C1 segment of cervical spinal cord (tissue), 14 donors: ENCODE measurements around the gene SLC25A45.
A peak's percentile ranks its signal among the peaks of the same experiment; 100 is the strongest.

Experiments
- DNase-seq, 14 donors: peaks; one replicate each; lab custom pipeline; 2025; lab: John Stamatoyannopoulos, UW

Gene SLC25A45

DNA sequence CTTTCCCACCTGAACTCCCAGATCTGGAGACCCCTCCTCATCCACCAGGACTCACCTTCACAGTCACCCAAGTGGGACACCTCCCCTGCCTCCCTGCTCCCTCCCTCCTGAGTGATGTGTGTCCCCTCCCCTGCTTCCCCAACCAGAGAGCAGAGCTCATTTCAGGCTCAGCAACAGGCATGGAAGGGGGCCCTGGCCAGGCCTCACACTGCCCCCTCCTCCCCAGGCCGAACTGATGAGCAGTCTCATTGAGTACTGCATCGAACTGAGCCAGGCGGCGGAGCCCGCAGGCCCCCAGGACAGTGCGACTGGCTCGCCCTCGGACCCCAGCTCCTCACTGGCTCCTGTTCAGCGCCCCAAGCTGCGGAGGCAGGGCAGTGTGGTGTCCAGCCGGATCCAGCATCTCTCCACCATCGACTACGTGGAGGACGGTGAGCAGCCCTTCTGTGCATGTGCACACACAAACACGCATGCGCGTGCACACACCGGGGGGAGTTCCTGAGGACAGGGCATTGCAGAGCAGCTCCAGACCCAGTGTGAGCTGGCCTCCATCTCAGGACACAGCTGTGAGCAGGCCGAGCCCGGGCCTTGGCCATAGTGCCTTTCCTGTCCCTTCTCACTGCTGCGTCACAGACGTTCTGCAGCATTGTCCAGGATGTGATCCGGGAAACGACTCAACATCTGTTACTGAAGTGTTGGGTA lies 22.3 kb upstream of the SLC25A45 start:
- no peak for DNase-seq

DNA sequence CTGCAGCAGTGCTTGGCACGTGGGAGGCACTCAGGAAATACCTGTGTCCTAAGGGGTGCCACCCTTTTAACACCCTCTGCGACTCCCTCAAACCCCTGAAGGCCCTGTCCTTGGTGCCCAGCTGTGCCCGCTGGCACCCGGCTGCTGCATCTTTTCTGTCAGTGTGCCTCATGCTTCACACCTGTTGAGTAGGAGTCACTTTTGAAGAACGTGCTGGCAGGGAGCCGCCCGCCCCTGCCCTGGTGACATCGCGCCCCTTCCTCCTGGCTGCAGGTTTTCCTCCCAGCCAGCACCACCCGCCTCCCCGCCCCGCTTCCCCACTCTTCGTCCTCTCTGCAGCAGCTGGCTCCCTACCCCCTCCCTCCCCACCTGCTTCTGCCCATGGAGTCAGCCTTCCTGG lies 21.8 kb upstream of the SLC25A45 start:
- DNase-seq, result no peak

DNA sequence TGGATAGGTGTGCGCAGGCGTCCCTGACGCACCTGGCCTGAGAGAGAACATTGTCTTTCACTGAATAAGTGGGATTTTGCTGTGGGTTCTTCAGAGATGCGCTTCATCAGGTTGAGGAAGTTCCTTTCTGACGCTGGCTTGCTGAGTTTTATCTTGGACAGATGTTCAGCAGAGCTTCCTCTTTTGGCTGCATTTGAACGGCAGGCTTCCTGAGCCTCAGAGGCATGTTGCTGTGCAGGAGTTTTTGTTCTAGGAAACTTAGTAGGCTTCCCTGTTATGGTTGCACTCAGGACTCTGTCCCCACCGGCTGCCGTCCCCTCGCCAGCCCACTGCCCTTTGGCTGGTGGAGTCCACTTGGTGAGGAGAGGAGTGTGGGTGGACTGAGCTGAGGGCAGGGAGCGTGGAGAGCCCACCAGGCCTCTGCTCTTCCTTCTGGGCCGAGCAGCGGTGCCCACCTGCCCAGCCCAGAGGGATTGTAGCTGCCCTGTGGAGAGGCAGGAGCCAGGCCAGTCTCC lies 21.2 kb upstream of the SLC25A45 start:
- no peak for DNase-seq

DNA sequence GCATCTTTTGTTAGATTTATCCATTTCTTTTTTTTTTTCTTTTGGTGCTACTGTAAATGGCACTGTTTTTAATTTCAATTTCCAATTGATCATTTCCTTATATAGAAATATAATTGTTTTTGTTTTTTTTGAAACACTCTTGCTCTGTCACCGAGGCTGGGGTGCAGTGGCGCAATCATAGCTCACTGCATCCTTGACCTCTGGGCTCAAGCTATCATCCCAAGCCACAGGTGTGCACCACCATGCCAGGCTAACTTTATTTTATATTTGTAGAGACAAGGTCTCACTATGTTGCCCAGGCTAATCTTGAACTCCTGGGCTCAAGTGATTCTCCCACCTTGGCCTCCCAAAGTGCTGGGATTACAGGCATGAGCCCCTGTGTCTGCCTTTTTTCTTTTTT lies 20.3 kb upstream of the SLC25A45 start:
- DNase-seq, result no peak

DNA sequence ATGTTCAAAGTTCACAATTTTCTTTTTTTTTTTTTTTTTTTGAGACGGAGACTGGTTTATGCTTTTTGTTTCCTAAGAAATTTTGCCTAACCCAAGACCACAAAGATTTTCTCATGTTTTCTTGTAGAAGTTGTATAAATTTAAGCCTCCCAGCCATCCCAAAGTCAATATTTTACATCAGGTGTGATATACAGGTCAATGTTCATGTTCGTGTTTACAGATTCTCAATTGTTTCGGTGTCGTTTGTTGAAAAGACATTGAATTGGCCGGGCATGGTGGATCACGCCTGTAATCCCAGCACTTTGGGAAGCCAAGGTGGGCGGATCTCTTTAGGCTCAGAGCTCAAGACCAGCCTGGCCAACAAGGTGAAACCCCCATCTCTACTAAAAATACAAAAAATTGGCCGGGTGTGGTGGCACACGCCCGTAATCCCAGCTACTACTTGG lies 19.4 kb upstream of the SLC25A45 start:
- DNase-seq, result no peak

DNA sequence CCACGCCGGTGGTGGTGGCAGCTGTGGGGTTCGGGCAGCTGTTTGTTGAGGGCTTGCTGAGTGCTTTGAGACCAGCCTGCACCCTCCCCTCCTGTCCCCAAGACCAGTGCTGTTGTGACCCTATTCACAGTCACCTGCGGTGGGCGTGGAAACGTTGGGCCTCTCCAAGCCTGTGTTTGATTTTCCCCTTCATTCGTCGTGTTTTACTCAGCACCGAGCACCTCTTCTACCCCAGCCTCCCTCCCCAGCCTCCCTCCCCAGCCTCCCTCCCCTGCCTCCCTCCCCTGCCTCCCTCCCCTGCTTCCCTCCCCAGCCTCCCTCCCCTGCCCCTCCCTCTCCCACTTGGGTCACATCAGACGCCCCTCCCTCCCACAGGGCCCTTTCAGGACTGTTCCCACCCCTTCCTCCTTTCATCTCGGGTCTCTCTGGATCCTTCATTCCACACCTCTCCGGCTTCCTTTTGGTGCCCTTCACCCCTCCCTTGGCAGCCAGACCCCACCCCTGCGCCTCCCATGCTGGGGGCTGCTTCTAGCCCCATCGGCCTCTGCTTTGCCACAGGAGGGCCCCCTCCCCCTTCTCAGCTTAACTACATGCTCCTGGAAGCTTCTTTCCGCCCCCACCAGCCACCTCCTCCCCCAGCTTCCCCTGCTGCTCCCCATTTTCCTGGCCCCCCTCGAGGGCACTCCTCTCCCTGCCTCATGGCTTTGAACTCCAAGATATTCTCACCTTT lies 18.8 kb upstream of the SLC25A45 start:
- DNase-seq, result no peak

DNA sequence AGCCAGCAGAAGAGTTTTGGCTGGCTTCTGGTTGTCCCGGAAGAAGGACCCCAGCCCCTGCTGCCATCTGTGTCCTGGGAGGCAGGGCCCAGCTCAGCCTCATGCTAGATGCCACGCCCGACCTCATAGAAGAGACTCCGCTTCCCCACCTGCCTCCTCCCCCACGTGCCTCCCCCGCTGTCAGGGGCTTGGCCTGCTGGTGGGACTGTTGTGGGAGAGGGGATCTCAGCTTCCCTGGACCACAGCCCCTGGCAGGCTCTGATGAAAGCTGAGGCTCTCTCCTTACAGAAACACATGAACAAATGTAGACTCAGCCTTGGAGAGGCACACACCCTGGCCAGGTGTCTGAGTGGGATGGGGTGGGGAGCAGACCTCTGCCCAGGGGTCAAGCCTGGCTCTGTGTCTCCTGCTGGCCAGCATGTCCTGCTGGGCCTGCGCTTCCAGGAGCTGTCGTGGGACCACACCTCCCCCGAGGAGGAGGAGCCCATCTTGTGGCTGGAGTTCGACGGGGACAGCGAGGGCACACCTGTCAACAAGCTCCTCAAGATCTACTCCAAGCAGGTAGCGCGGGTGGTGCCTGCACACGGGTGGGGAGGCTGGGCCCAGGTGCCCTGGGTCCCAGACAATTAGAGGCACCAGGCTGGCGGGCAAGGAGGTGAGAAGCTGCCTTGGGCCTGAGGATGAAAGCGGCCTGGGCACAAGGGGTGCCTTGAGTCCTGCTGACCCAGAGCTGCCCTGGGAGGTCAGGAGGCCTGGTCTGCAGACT lies 18.0 kb upstream of the SLC25A45 start:
- DNase-seq, result no peak

DNA sequence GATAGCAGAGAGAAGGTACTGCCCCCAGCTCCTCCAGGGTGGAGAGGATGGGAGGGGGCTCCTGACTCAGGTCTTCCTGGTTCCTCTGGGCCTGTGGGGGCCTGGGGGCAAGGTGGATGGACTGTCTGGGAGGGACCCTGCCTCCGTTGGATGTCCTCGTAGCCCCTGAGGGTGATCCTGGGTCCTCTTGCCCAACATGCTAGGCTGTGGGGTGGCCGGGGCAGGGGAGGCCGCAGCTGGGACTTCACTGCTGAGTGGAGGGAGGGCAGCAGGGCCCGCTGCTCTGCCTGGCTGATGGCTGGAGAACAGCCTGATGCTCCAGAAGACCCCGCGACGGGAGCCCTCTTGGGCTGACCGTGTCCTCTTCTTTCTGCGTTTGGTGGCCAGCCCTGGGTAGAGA lies 17.4 kb upstream of the SLC25A45 start:
- DNase-seq, result no peak

DNA sequence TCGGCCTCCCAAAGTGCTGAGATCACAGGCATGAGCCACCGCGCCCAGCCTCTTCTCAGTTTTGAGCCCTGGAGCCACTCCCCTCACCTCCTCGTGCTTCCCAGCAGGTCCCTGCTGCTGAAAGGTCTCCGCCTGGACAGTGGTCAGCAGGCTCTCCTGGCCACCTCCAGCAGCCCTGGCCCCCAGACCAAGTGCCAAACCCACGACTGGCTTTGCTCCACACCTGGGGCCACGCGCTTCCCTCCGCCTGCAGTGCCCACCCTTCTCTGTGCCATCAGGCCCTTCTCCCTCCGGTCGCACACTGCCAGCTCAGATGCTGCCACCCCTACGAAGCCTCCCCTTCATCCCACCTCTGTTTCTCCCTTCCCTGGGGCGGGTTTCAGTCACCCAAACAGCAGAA lies 16.8 kb upstream of the SLC25A45 start:
- DNase-seq, result no peak

DNA sequence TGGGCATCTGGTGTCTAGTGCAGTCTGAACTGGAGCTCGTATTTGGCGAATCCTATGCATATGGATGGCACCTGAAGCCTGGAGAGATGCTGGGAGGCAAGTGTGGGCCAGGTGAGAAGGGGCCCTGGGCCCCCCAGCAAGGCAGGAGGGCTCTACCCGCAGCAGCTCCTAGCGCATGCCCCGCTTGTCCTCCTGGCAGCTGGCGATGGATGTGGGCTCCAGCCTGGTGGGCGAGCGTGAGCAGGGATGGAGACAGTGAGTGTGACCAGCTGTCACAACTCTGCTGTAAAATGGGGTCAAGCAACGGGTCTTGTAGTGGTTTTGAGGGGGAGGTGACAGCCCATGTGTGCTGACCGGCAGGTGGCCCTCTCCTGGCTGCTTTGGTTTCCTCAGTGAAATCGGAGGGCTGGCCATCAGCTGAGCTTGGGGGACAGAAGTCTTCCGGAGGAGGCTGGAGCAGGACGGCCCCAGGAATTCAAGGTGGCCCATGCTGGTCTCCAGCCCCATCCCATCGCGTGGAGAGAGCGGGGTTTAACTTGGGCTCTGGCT lies 16.0 kb upstream of the SLC25A45 start:
- no peak for DNase-seq

DNA sequence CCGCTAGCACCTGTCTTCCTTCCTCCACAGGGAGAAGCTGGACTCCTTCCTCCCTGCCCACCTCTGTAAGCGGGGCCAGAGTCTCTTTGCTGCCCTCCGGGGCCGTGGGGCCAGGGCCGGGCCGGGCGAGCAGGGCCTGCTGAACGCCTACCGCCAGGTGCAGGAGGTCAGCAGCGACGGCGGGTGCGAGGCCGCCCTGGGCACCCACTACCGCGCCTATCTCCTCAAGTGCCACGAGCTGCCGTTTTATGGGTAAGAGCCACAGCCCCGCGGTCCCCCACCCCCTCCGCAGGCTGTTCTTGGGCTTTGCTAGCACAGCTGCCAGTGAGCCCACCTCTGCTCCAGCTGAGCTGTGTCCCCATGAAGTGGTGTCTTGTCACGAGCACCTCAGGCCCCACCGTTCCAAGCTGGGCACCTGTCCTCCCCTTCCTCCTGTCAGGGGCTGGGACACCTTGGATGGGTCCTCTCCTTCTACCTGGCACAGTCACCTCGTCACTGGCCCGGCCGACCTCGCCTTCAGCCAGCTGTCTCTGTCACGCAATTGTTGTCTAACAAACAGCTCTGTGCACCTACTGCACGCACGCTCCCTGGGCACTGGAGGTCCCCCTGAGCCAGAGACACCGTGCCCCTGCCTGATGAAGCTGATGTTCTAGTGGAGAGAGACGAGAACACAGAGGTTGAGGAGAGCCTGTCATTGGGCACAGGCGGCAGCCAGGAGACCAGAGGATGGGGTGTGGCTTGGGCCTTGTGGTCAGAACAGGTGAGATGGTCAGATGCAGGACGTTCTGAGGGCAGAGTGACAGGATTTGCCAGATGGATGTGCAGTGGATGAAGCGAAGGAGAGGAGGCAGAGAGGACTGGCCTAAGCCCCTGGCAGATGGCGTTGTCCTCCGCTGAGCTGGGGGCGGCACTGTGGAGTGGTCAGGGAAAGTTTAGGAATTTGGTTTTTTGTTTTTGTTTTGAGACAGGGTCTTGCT lies 14.6 kb upstream of the SLC25A45 start:
- no peak for DNase-seq

DNA sequence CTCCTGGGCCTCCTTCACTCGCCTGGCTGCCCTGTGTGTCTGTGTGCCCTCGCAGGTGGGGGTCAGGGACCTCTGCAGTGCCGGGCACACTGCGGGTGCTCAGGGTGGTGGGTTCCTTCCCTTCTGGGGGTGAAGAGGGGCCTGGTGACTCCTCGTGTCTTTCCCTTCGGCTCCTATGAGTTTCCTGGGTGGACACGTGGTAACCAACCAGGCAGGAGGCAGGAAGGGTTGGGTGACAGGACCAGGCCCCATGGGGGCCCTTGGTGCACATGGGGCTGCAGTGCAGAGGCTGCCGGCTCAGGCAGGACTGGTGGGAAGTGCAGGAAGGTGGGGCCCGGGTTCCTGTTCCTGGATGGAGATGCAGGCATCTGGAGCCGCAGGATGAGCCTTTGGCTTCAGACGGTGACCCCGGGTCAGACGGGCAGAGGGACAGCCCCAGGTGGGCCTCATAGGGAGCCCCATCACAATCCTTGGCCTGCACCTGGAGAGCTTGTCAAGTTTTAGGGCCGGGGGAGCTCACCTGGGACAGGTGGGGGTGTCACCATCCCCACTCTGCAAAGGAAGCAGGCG lies 13.6 kb upstream of the SLC25A45 start:
- no peak for DNase-seq

DNA sequence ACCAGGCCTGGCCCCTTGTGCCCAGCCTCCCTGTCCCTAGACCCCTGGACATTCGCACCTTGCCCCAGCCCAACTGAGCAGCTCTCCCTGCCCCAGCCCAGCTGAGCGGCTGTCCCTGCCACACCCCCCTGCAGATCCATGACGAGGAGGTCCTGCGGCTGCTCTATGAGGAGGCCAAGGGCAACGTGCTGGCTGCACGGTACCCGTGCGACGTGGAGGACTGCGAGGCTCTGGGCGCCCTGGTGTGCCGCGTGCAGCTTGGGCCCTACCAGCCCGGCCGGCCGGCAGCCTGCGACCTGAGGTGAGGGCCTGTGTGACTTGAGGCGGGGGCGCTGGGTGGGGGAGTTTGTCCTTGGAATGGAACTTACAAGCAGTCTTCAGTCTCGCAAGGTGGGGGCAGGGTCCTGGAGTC lies 11.7 kb upstream of the SLC25A45 start:
- no peak for DNase-seq

DNA sequence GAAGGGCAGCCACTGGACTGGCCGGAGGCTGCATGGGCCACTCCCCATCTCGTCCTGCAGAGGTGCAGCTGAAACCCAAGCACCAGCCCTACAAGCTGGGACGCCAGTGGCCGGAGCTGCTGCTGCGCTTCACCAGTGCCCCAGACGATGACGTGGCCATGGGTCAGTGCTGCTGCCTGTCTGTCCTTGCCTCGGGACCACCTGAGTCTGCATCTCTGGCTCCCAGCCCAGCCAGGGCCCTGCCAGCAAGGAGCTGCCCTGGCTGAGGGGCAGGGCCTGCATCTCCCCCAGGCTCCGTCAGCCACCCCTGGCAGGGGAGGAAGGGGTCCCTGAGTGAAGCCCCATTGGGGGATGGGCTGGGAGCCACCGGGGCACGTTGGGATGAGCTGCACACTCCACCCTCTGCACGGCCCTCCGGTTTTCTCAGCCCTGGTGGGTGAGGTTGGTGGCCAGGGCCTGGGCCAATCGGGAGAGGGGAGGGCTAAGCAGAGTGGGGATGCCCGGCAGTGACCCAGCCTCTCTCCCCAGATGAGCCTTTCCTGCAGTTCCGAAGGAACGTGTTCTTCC lies 11.2 kb upstream of the SLC25A45 start:
- DNase-seq, result no peak

DNA sequence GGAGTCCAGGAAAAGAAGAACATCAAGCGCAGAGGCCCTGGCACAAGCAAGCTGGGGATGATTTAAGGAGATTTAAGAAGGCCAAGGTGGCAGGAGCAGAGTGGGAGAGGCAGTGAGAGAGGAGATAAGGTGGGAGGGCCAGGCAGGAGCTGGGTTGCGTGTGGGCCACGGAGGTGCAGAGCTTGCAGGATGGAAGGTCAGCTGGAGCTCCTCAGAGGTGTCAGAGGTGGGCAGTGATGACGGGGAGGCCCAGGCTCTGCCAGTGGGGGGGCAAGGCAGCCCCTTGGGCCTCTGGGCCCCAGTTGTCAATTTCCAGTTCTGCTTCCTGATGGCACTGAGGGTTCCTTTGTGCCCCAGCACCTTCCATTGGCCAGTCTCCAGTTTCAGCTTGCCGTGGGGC lies 10.5 kb upstream of the SLC25A45 start:
- DNase-seq, result no peak

DNA sequence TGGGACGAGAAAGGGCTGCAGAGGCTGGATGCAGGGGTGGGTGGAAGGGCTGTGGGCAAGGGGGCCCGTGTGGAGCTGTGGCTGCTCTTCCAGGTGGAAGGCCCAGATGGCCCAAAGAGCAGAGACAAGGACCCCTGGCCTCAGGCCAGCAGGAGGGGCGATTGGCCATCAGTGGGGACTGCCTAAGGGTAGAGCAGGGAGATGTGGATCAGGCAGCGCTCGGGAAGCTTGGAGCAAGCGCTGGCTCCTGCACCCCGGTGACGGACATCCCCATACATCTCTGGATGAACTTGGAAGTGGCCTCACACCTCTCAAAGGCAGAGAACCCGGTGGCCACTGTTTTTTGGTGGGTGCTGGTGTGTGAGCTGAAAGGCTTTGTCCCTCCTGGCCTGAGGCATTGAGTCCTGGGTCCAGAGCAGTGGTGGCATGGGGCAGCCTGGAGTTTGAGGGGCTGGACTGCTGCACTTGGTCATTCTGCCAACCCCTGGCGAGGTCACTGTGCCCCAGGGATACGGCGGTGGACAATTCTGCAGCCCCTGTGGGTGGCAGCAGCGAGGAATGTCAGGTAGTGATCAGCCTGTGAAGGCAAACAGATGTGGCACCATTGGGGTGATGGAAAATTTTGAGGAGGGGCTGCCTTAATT lies 9.9 kb upstream of the SLC25A45 start:
- no peak for DNase-seq

DNA sequence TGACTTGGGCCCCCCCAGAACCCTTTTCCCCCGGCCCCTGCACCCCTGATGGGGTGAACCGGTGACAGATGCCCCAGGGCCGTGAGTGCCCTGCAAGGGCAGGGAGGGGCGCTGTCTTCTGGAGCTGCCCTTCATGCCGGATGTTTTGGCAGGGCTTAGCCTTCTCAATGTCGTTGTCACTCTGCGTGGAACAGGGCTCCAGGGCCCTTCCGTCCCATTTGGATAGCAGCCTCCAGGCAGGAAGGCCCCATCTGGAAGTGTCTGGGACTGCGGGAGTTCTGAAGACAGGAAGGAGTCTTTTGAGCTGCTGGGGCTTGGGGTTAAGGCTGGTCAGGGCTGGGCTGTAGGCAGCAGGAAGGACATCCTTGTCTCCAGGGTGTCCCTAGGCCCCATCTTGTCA lies 8.6 kb upstream of the SLC25A45 start:
- no peak for DNase-seq

DNA sequence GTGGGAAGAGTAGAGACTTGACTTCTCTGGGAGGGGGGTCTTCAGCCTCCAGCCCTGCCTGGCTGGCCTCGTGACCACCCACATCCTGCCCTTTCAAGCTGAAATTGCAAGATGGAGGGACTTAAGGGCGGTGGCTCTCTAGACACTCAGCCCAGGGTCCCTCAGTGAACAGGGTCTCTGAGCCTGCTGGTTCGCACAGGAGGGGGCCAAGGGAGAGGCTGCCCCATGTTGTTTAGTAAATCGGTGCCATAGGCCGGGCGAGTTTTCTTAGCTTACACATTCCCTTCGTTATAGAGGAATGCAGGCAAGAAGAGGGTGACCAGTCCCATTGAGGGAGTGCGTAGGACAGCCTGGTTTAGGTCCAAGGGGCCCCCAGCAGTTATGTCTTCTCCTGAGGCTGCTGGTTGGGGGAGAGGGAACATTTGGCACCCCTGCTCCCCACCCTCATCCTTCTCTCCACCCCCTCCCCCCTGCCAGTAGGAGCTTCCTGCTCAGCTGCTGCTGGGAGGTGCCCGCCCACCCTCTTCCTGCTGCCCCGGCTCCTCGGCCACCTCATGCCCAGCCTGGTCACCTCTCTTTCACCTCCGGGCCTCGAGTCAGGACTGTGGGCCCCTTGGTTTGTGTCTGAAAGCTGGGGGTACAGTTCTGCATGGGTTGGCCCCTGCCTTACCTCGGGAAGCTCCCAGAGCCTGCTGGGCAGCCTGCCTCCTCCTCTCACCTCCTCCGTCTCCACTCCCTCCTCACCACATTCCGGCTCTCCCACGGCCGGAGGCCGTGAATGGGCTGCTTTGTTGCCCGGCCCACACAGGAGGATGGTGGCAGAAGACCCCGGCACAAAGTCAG lies 7.9 kb upstream of the SLC25A45 start:
- DNase-seq, result peak in 1 of 14 donors; percentile 33
